CD14-positive monocyte (primary cell): ENCODE data around the gene PRF1. TPM values are rescaled to one million over a fixed set of nuclear protein-coding genes. Genes with fewer than 3 reads are reported as not detected.

Source experiments
- DNase-seq, 3 donors: peaks; one replicate each; pipeline ENCODE4 v3.0.0-alpha.2; 2011 to 2022
- H2AFZ ChIP-seq: 2 replicates; pipeline ENCODE4 v1.6.0; 2012; ENCODE audit warnings: mild to moderate bottlenecking, low read depth, low read length, inconsistent platforms; ENCODE audit not compliant: insufficient read depth, poor library complexity, severe bottlenecking
- H3K27ac ChIP-seq, 2 donors: 1 replicate in 1 of 2; 2 replicates in 1 of 2; pipeline ENCODE4 v1.5.1; 2012 to 2013; ENCODE audit warnings: low read length in 2 of 2, control low read depth in 1 of 2, inconsistent platforms in 1 of 2, low read depth in 1 of 2, mild to moderate bottlenecking in 1 of 2
- H3K27me3 ChIP-seq, 2 donors: one replicate each; pipeline versions ENCODE4 v1.6.0 to v1.6.1; 2011 to 2013; ENCODE audit warnings: low read length in 2 of 2; ENCODE audit not compliant: control insufficient read depth in 2 of 2, insufficient read depth in 2 of 2
- H3K36me3 ChIP-seq, 2 donors: replicated peaks in 1 of 2; 1 replicate in 1 of 2; 2 replicates in 1 of 2; pipeline versions ENCODE4 v1.5.1 to v1.6.1; 2012 to 2013; ENCODE audit warnings: low read length in 2 of 2, control low read depth in 1 of 2, inconsistent platforms in 1 of 2, mild to moderate bottlenecking in 1 of 2; ENCODE audit not compliant: insufficient read depth in 2 of 2, control insufficient read depth in 1 of 2
- H3K4me1 ChIP-seq, 2 donors: 1 replicate in 1 of 2; 2 replicates in 1 of 2; pipeline versions ENCODE4 v1.5.1 to v1.6.1; 2012 to 2013; ENCODE audit warnings: low read length in 2 of 2, control low read depth in 1 of 2, inconsistent platforms in 1 of 2, mild to moderate bottlenecking in 1 of 2, moderate library complexity in 1 of 2; ENCODE audit not compliant: insufficient read depth in 2 of 2, control insufficient read depth in 1 of 2
- H3K4me2 ChIP-seq: replicated peaks from 2 replicates; pipeline ENCODE3; 2012; ENCODE audit warnings: low read length, moderate library complexity, mild to moderate bottlenecking; ENCODE audit not compliant: poor library complexity, severe bottlenecking; ENCODE audit errors: extremely low read depth
- H3K4me3 ChIP-seq, 3 experiments: fragments of 200-600 bp in 1 of 3; sonication (generic) in 1 of 3; replicated peaks in 1 of 3; 1 replicate in 2 of 3; 2 replicates in 1 of 3; pipeline ENCODE4 v1.5.1; 2011 to 2013; ENCODE audit warnings: low read length in 3 of 3, mild to moderate bottlenecking in 3 of 3, control low read depth in 2 of 3, low read depth in 2 of 3, inconsistent platforms in 1 of 3, moderate library complexity in 1 of 3
- H3K79me2 ChIP-seq: 2 replicates; pipeline ENCODE4 v1.6.0; 2012; ENCODE audit warnings: mild to moderate bottlenecking, control low read depth, inconsistent platforms, low read length, moderate library complexity; ENCODE audit not compliant: insufficient read depth
- H3K9ac ChIP-seq: 2 replicates; pipeline ENCODE4 v1.6.0; 2017; ENCODE audit warnings: low read length, mild to moderate bottlenecking; ENCODE audit not compliant: insufficient read depth, poor library complexity, severe bottlenecking
- H3K9me3 ChIP-seq, 2 donors: replicated peaks in 1 of 2; 1 replicate in 1 of 2; 2 replicates in 1 of 2; pipeline versions ENCODE4 v1.5.1 to v1.6.1; 2012 to 2013; ENCODE audit warnings: low read length in 2 of 2, control low read depth in 1 of 2; ENCODE audit not compliant: control insufficient read depth in 1 of 2, insufficient read depth in 1 of 2
- H4K20me1 ChIP-seq: 2 replicates; pipeline ENCODE4 v1.6.0; 2012; ENCODE audit warnings: mild to moderate bottlenecking, low read length, control low read depth, moderate library complexity; ENCODE audit not compliant: insufficient read depth
- H3K27ac Mint-ChIP-seq, 7 donors: one replicate each; pipeline ENCODE4 v1.8.0; 2020; ENCODE audit warnings: mild to moderate bottlenecking in 7 of 7, mixed read lengths in 7 of 7, moderate library complexity in 6 of 7, inconsistent platforms in 2 of 7
- H3K27me3 Mint-ChIP-seq, 3 donors: one replicate each; pipeline ENCODE4 v1.8.0; 2021 to 2022; ENCODE audit warnings: low read depth in 3 of 3, mild to moderate bottlenecking in 3 of 3, mixed read lengths in 3 of 3, moderate library complexity in 3 of 3, inconsistent platforms in 1 of 3
- H3K36me3 Mint-ChIP-seq, 2 donors: one replicate each; pipeline ENCODE4 v1.8.0; 2020; ENCODE audit warnings: mixed read lengths in 2 of 2, inconsistent platforms in 1 of 2, mild to moderate bottlenecking in 1 of 2
- H3K4me1 Mint-ChIP-seq: one replicate; pipeline ENCODE4 v1.8.0; 2020; ENCODE audit warnings: mild to moderate bottlenecking, mixed read lengths
- H3K4me3 Mint-ChIP-seq, 2 donors: one replicate each; pipeline ENCODE4 v1.8.0; 2020; ENCODE audit warnings: mild to moderate bottlenecking in 2 of 2, mixed read lengths in 2 of 2, moderate library complexity in 1 of 2
- H3K9me3 Mint-ChIP-seq, 7 donors: one replicate each; pipeline ENCODE4 v1.8.0; 2020 to 2022; ENCODE audit warnings: mixed read lengths in 7 of 7, mild to moderate bottlenecking in 6 of 7, moderate library complexity in 6 of 7, inconsistent platforms in 2 of 7
- CTCF ChIP-seq: fragments of 200-600 bp; IDR thresholded peaks from one replicate; pipeline ENCODE4 v1.8.0; 2022; ENCODE audit warnings: antibody characterized with exemption, mild to moderate bottlenecking
- WGBS: methylation state at CpG from one replicate; pipeline ENCODE4 v1.1.5; 2013; ENCODE audit warnings: missing lambda C conversion rate; ENCODE audit not compliant: insufficient coverage; 5-methylcytosine and 5-hydroxymethylcytosine counted together
- intact Hi-C, 2 donors: fragments of 100-400 bp; cut with micrococcal nuclease; formaldehyde crosslinking; loops; one replicate each; pipeline versions ENCODE4 v1.15.0 to v1.15.1; 2023
- polyA plus RNA-seq, 3 donors: library from polyadenylated mRNA; depleted of rRNA in 1 of 3; unstranded in 2 of 3; stranded (reverse) in 1 of 3; fragments of 300-500 nt in 2 of 3; fragments of >200 nt in 1 of 3; fragmentation: Illumina TruSeq in 2 of 3; gene quantifications; 1 replicate in 2 of 3; 2 replicates in 1 of 3; pipeline ENCODE4 v1.2.3, GENCODE V29; 2012 to 2021

Gene PRF1
- polyA plus RNA-seq, 3 donors: 0.09 to 2.7 (median 2.4) TPM

- H3K27ac Mint-ChIP-seq: no peak overlapping the region
Observed at GRCh38 chr10:70597856-70598815, 4.4 kb downstream of the PRF1 start.

More at GRCh38 chr10:70597856-70598815, 4.4 kb downstream of the PRF1 start:
- Mint-ChIP-seq H3K4me1 (peaks cover 4% of the 10 kb centered on the region), H3K9me3 (no peaks in the 10 kb centered on the region), H3K36me3 (no peaks in the 10 kb centered on the region), H3K27me3 (peaks cover 2 to 7% (median 6%) of the 10 kb centered on the region in 3 donors), H3K4me3 (no peak overlapping the region)
- H3K27me3 ChIP-seq: no peaks in the 10 kb centered on the region
- no peak overlapping the region for H3K27ac ChIP-seq
- H2AFZ ChIP-seq: no peak overlapping the region
- intact Hi-C loops: no loop called here
- H3K79me2 ChIP-seq: no peaks in the 10 kb centered on the region
- peaks cover 0 to 3% of the 10 kb centered on the region in 2 donors for H3K4me1 ChIP-seq
- no peak overlapping the region for H3K9ac ChIP-seq
- no peak overlapping the region for H3K4me2 ChIP-seq
- DNase-seq: no peak
- no peaks in the 10 kb centered on the region for H4K20me1 ChIP-seq
- no peaks in the 10 kb centered on the region for H3K9me3 ChIP-seq
- no peak for TF ChIP-seq CTCF
- H3K36me3 ChIP-seq: no peaks in the 10 kb centered on the region
- no peak overlapping the region for H3K4me3 ChIP-seq
- 96% methylated on average over 26 of the region's 34 CpGs for WGBS
